CD4-positive, alpha-beta T cell treated with Interleukin-4 for 1 hour (primary cell): ENCODE data around the gene MRC2.

Source experiments
- DNase-seq, 2 donors: peaks; one replicate each; pipeline ENCODE4 v3.0.0-alpha.2; 2020 to 2022

Gene MRC2

GRCh38 chr17:62661337-62661736 lies 33.9 kb downstream of the MRC2 start:
- no peak for DNase-seq

GRCh38 chr17:62662855-62663254 lies 35.4 kb downstream of the MRC2 start:
- no peak for DNase-seq

GRCh38 chr17:62663304-62663703 lies 35.8 kb downstream of the MRC2 start:
- DNase-seq = no peak

- no peak for DNase-seq
These were observed 37.1 kb downstream of the MRC2 start for GRCh38 chr17:62664336-62665120.

GRCh38 chr17:62665599-62665998 lies 38.1 kb downstream of the MRC2 start:
- no peak for DNase-seq

- no peak for DNase-seq
These were observed 38.8 kb downstream of the MRC2 start for GRCh38 chr17:62666061-62666800.

GRCh38 chr17:62666801-62667591 lies 39.5 kb downstream of the MRC2 start:
- DNase-seq = no peak

- DNase-seq = no peak
These were observed 40.8 kb downstream of the MRC2 start for GRCh38 chr17:62668091-62668804.

- DNase-seq = no peak
These were observed 42.8 kb downstream of the MRC2 start for GRCh38 chr17:62670202-62670821.

GRCh38 chr17:62671553-62671952 lies 44.1 kb downstream of the MRC2 start:
- no peak for DNase-seq

- DNase-seq = no peak
These were observed 45.5 kb downstream of the MRC2 start for GRCh38 chr17:62672957-62673356.

- DNase-seq = no peak
These were observed 46.3 kb downstream of the MRC2 start for GRCh38 chr17:62673614-62674362.

GRCh38 chr17:62674363-62674739 lies 46.9 kb downstream of the MRC2 start:
- no peak for DNase-seq

GRCh38 chr17:62674841-62675240 lies 47.4 kb downstream of the MRC2 start:
- no peak for DNase-seq

GRCh38 chr17:62675260-62675659 lies 47.8 kb downstream of the MRC2 start:
- no peak for DNase-seq

- no peak for DNase-seq
These were observed 48.2 kb downstream of the MRC2 start for GRCh38 chr17:62675701-62676100.

- DNase-seq = no peak
These were observed 48.9 kb downstream of the MRC2 start for GRCh38 chr17:62676231-62676943.

GRCh38 chr17:62676952-62677596 lies 49.6 kb downstream of the MRC2 start:
- DNase-seq = no peak

- no peak for DNase-seq
These were observed 50.9 kb downstream of the MRC2 start for GRCh38 chr17:62678214-62678919.

- DNase-seq = no peak
These were observed 52.5 kb downstream of the MRC2 start for GRCh38 chr17:62679866-62680377.
